IMR-90 (cell line): Measurements from ENCODE around the gene PEX14. TPM values are rescaled to one million over a fixed set of nuclear protein-coding genes. Genes with fewer than 3 reads are reported as not detected.

ENCODE experiments used
- ATAC-seq: fragments of 200-7000 bp; cut with Tn5 transposase; 2 replicates; pipeline ENCODE4 v1.9.1; 2020; ENCODE audit warnings: low read depth, mild to moderate bottlenecking, moderate library complexity
- BruUV-seq: library from RNA; stranded (reverse); fragments of 400-500 nt; replicated peaks from 2 replicates; lab custom pipeline; 2021; lab: Mats Ljungman, UMichigan
- CTCF ChIA-PET: fragments of 300-600 bp; formaldehyde crosslinking; extraction: SDS; loops from one replicate; lab custom pipeline; 2021; ENCODE audit warnings: antibody characterized with exemption; lab: Yijun Ruan, JAX
- POLR2A ChIA-PET: fragments of 300-600 bp; sonication (Branson Sonifier 250); formaldehyde crosslinking; loops from one replicate; lab custom pipeline; 2022; ENCODE audit warnings: antibody characterized with exemption; ENCODE audit not compliant: unreplicated experiment; lab: Charles Lee
- DNase-seq: peaks from one replicate; pipeline ENCODE4 v3.0.0; 2013
- H2AFZ ChIP-seq: replicated peaks from 2 replicates; pipeline ENCODE3; 2013; ENCODE audit warnings: low read length, mild to moderate bottlenecking; ENCODE audit not compliant: poor library complexity
- H2AK5ac ChIP-seq: 2 replicates; pipeline ENCODE4 v1.6.1; 2013; ENCODE audit warnings: low read depth, low read length, inconsistent platforms
- H2AK9ac ChIP-seq: replicated peaks from 2 replicates; pipeline ENCODE3; 2013; ENCODE audit warnings: mild to moderate bottlenecking, low read depth, low read length, moderate library complexity; ENCODE audit not compliant: poor library complexity
- H2BK120ac ChIP-seq: 2 replicates; pipeline ENCODE4 v1.6.1; 2013; ENCODE audit warnings: low read depth, low read length, inconsistent platforms
- H2BK15ac ChIP-seq: 3 replicates; pipeline ENCODE4 v1.6.1; 2013; ENCODE audit warnings: low read depth, low read length, inconsistent platforms
- H2BK20ac ChIP-seq: 2 replicates; pipeline ENCODE4 v1.6.1; 2013; ENCODE audit warnings: low read depth, mild to moderate bottlenecking, inconsistent platforms, low read length, moderate library complexity
- H2BK5ac ChIP-seq: 2 replicates; pipeline ENCODE4 v1.6.1; 2013; ENCODE audit warnings: mild to moderate bottlenecking, low read depth, low read length, inconsistent platforms; ENCODE audit not compliant: poor library complexity, severe bottlenecking
- H3K14ac ChIP-seq: replicated peaks from 2 replicates; pipeline ENCODE4 v1.6.1; 2013; ENCODE audit warnings: low read depth, low read length, inconsistent platforms
- H3K18ac ChIP-seq: 2 replicates; pipeline ENCODE4 v1.6.1; 2013; ENCODE audit warnings: low read depth, low read length, control low read depth
- H3K23ac ChIP-seq: 2 replicates; pipeline ENCODE4 v1.6.1; 2013; ENCODE audit warnings: low read depth, low read length, inconsistent platforms
- H3K27ac ChIP-seq: 2 replicates; pipeline ENCODE4 v1.5.1; 2013; ENCODE audit warnings: mild to moderate bottlenecking, control low read depth, low read length; ENCODE audit not compliant: insufficient read depth
- H3K27me3 ChIP-seq: 2 replicates; pipeline ENCODE4 v1.6.1; 2013; ENCODE audit warnings: low read length; ENCODE audit not compliant: control insufficient read depth, insufficient read depth
- H3K36me3 ChIP-seq: 2 replicates; pipeline ENCODE4 v1.6.1; 2013; ENCODE audit warnings: low read length, mixed read lengths; ENCODE audit not compliant: control insufficient read depth, insufficient read depth
- H3K4ac ChIP-seq: 2 replicates; pipeline ENCODE4 v1.6.1; 2013; ENCODE audit warnings: low read depth, low read length, inconsistent platforms
- H3K4me1 ChIP-seq: 2 replicates; pipeline ENCODE4 v1.6.1; 2013; ENCODE audit warnings: low read length, mixed read lengths; ENCODE audit not compliant: control insufficient read depth, insufficient read depth
- H3K4me2 ChIP-seq: 2 replicates; pipeline ENCODE4 v1.6.1; 2013; ENCODE audit warnings: low read depth, mild to moderate bottlenecking, control low read depth, low read length, moderate library complexity
- H3K4me3 ChIP-seq: 2 replicates; pipeline ENCODE4 v1.5.1; 2013; ENCODE audit warnings: low read depth, mild to moderate bottlenecking, control low read depth, low read length, moderate library complexity; ENCODE audit not compliant: insufficient read depth
- H3K56ac ChIP-seq: 2 replicates; pipeline ENCODE4 v1.6.1; 2013; ENCODE audit warnings: low read length, inconsistent platforms; ENCODE audit not compliant: insufficient read depth; ENCODE audit errors: extremely low read depth
- H3K79me1 ChIP-seq, 2 experiments: 2 replicates each; pipeline ENCODE4 v1.6.1; 2013; ENCODE audit warnings: low read length in 2 of 2, inconsistent platforms in 1 of 2, low read depth in 1 of 2
- H3K9ac ChIP-seq: 2 replicates; pipeline ENCODE4 v1.6.1; 2013; ENCODE audit warnings: low read depth, low read length, control low read depth
- H3K9me1 ChIP-seq: 2 replicates; pipeline ENCODE4 v1.6.1; 2013; ENCODE audit warnings: low read length, inconsistent platforms; ENCODE audit not compliant: insufficient read depth
- H3K9me3 ChIP-seq: 2 replicates; pipeline ENCODE4 v1.6.1; 2013; ENCODE audit warnings: low read length; ENCODE audit not compliant: control insufficient read depth, insufficient read depth
- H4K20me1 ChIP-seq: 2 replicates; pipeline ENCODE4 v1.6.1; 2013; ENCODE audit warnings: low read length, inconsistent platforms; ENCODE audit not compliant: insufficient read depth
- H4K5ac ChIP-seq: 2 replicates; pipeline ENCODE4 v1.6.1; 2013; ENCODE audit warnings: mild to moderate bottlenecking, low read depth, low read length, control low read depth
- H4K8ac ChIP-seq, 2 experiments: 2 replicates each; pipeline ENCODE4 v1.6.1; 2013; ENCODE audit warnings: low read depth in 2 of 2, low read length in 2 of 2, control low read depth in 1 of 2, inconsistent platforms in 1 of 2
- H4K91ac ChIP-seq: 2 replicates; pipeline ENCODE4 v1.6.1; 2013; ENCODE audit warnings: low read depth, low read length, inconsistent platforms; ENCODE audit not compliant: insufficient read depth
- ELK1 ChIP-seq: fragments of 150-350 bp; IDR thresholded peaks from 2 replicates; pipeline ENCODE4 v1.6.1; 2016; ENCODE audit warnings: low read depth, mild to moderate bottlenecking, low read length, moderate library complexity, borderline replicate concordance
- FOS ChIP-seq: fragments of 150-350 bp; IDR thresholded peaks from 2 replicates; pipeline ENCODE4 v1.6.1; 2016; ENCODE audit warnings: low read depth, low read length
- MAZ ChIP-seq: IDR thresholded peaks from 2 replicates; pipeline ENCODE4 v1.6.1; 2012; ENCODE audit warnings: low read depth, mild to moderate bottlenecking, low read length, improper control_type of control experiment, moderate library complexity, borderline replicate concordance
- MXI1 ChIP-seq: IDR thresholded peaks from 2 replicates; pipeline ENCODE4 v1.6.1; 2012; ENCODE audit warnings: low read depth, mild to moderate bottlenecking, low read length, moderate library complexity, borderline replicate concordance
- POLR2A ChIP-seq: IDR thresholded peaks from 2 replicates; pipeline ENCODE4 v1.6.1; 2012; ENCODE audit warnings: mild to moderate bottlenecking, low read depth, low read length
- RFX5 ChIP-seq: IDR thresholded peaks from 2 replicates; pipeline ENCODE4 v1.8.0; 2012; ENCODE audit warnings: low read depth, mild to moderate bottlenecking, low read length, moderate library complexity
- WGBS, 2 experiments: methylation state at CpG; one replicate each; pipeline versions ENCODE4 v1.1.5 to v1.1.7; 2013; ENCODE audit warnings: missing lambda C conversion rate in 2 of 2; ENCODE audit not compliant: insufficient read length in 1 of 2; ENCODE audit errors: extremely low coverage in 2 of 2; 5-methylcytosine and 5-hydroxymethylcytosine counted together
- dilution Hi-C: fragments of 300-500 bp; cut with HindIII; formaldehyde crosslinking; loops from one replicate; pipeline ENCODE4 v1.14.3; 2018; ENCODE audit warnings: low sequenced_read_pairs; ENCODE audit not compliant: unreplicated experiment
- in situ Hi-C: fragments of 300-500 bp; cut with MboI; formaldehyde crosslinking; loops from 3 replicates; pipeline ENCODE4 v1.14.3; 2019; ENCODE audit warnings: low sequenced_read_pairs, inconsistent platforms, mixed read lengths
- intact Hi-C: fragments of 100-400 bp; cut with micrococcal nuclease; formaldehyde crosslinking; loops from 2 replicates; pipeline ENCODE4 v1.10.0; 2022
- polyA plus RNA-seq, 3 experiments: library from polyadenylated mRNA; depleted of rRNA; stranded (reverse); fragments of >200 nt; gene quantifications; 2 replicates each; pipeline ENCODE4 v1.2.3, GENCODE V29; 2012; ENCODE audit warnings: low replicate concordance in 1 of 3
- total RNA-seq: library from RNA; depleted of rRNA; stranded (reverse); fragments of >200 nt; gene quantifications from 2 replicates; pipeline ENCODE4 v1.2.3, GENCODE V29; 2012

PEX14 gene
- total and polyA plus RNA-seq, 2 of the 4 experiments (the other 2 are of a cell fraction) = 9.5 to 22.5 TPM

GRCh38 chr1:10630661-10631120, 155.9 kb downstream of the PEX14 start:
- Histone ChIP-seq H2AK5ac (no peak overlapping the region), H2BK15ac (no peak overlapping the region), H4K8ac (no peak overlapping the region), H2AFZ (no peak overlapping the region), H3K23ac (no peak overlapping the region), H4K5ac (no peak overlapping the region), H3K9ac (no peak overlapping the region), H2BK120ac (no peak overlapping the region), H3K27ac (no peak overlapping the region), H3K9me1 (peaks cover 2% of the 10 kb centered on the region; the same call in 1 of the 2 replicates), H3K56ac (no peak overlapping the region), H3K14ac (no peak overlapping the region), H3K4me1 (peaks cover 9% of the 10 kb centered on the region), H4K91ac (no peak overlapping the region), H2BK20ac (no peak overlapping the region), H3K4me3 (no peak overlapping the region), H2BK5ac (no peak overlapping the region), H3K27me3 (no peaks in the 10 kb centered on the region), H3K4me2 (no peak overlapping the region), H3K4ac (no peak overlapping the region), H2AK9ac (peak overlapping the region; percentile 39), H4K20me1 (no peaks in the 10 kb centered on the region), H3K36me3 (peaks cover 12% of the 10 kb centered on the region; the same call in 1 of the 2 replicates), H3K18ac (no peak overlapping the region), H3K79me1 (no peaks in the 10 kb centered on the region), H3K9me3 (no peaks in the 10 kb centered on the region)
- BruUV-seq = no TSS peak
- in situ Hi-C loops = no loop called here
- DNase-seq (no peak), ATAC-seq (no peak)
- ChIA-PET POLR2A (no interaction called here), CTCF (no interaction called here)
- intact Hi-C loops = no loop called here
- dilution Hi-C loops = no loop called here
- WGBS, 2 experiments = 90% methylated on average over 2 of the region's 13 CpGs; no CpG with 5 or more reads in 1 of the 2 experiments
- TF ChIP-seq MXI1 (no peak), ELK1 (no peak), POLR2A (no peak), RFX5 (no peak), MAZ (no peak), FOS (no peak)
